ENCODE data around the gene PIP5K1C.
A peak's percentile ranks its signal among the peaks of the same experiment; 100 is the strongest.

The PIP5K1C gene

DNA sequence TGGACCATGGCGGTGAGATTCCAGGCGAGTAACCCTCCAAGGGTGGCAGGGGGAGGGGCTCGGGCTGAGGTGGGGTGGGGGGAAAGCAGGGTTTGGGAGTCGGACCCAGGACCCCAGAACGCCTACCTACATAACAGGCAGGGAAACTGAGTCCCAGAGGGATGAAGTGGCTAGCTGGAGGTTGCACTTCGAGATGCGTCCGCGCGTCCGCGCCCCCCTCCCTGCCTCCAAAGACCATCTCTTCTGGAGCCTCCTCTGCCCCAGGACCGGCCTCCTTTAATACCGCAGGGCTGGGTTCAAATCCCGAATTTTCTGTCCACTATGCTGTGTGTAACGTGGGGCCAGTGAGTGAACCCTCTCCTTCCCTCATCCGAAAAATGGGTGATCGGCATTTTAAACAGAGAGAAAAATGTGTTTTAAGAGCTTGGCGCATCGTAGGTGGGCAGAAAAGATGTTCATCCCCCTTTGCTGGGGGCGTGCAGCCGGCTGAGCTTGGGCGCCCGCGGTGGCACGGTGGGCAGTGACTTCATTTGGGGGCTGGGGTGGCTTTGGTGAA, 21.7 kb upstream of the PIP5K1C start:
- DNase-seq (ENCODE audit: low spot score): no peak

DNA sequence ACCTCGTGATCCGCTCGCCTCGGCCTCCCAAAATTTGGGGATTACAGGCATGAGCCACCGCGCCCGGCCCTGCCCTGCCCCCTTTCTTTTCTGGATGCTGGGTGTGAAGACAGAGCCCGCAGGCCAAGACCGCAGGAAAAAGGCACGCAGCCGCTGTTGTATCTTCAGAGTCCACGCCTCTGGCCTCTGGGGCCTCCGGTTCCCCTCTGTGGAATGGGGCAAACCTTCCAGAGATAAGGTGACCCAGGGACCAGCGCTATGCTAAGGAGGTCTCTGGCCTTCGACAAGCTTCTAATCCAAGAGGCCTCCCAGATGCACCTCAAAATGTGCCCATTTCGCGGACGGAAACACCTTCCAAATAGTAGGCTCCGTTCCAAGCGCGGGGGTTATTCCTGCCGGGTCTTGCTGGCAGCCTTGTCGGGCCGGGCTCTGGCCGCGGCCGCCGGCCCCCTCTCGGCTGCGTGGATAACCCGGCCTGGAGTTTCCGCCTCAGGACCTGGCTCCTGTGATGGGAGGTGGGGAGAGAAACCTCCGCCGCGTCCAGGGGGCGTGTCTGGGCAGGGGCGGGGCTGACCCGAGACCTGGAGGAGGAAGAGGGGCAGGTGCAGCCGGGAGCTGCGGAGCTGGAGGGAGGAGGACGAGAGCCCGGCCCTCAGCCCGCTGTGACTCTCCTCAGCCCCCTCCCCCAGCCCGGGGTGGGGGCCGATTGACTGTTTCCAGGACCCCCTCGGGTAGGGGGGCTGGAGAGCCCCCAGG, 21.0 kb upstream of the PIP5K1C start:
- DNase-seq (ENCODE audit: low spot score): peak; percentile 21

DNA sequence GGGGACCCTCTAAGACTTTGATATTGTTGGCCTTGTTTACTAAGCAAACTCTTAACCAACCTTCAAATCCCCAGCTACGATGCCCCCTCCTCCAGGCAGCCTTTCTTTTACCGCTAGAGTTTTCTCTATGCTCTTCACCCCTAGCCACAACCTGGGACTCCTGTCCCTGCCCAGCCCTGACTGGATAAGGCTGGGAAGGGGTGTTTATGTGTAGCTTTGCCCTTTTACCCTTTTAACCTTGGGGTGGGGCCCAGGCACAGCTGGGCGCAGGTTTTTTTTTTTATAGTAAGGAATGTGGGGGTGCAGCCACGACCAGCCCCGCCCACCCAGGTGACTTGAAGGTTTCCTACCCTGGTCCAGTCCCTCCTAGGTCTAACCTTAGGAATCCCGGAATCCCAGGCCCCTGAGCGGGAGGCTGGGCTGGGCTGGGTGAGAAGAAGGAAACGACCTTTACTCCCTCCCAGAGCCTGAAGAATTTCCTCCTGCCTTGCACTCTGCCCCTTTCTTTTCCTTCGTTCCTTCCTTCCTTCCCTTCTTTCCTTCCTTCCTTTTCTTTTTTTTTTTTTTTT, 20.2 kb upstream of the PIP5K1C start:
- DNase-seq (ENCODE audit: low spot score): no peak

DNA sequence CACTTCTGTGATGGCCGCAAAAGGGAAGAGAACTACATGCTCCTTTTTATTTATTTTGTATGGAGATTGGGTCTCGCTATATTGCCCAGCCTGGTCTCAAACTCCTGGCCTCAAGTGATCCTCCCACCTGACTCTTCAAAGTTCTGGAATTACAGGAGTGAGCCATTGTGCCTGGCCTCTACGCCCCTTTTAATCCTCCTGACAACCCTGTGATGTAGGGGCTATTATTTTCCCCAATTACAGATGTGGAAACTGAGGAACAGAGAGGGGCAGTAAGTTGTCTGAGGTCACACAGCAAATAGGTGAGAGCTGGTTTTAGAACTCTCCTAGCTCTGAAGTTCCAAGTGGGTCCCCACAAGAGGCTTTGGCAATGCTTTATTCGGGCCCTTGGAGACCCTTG, 19.6 kb upstream of the PIP5K1C start:
- no peak for DNase-seq (ENCODE audit: low spot score)

DNA sequence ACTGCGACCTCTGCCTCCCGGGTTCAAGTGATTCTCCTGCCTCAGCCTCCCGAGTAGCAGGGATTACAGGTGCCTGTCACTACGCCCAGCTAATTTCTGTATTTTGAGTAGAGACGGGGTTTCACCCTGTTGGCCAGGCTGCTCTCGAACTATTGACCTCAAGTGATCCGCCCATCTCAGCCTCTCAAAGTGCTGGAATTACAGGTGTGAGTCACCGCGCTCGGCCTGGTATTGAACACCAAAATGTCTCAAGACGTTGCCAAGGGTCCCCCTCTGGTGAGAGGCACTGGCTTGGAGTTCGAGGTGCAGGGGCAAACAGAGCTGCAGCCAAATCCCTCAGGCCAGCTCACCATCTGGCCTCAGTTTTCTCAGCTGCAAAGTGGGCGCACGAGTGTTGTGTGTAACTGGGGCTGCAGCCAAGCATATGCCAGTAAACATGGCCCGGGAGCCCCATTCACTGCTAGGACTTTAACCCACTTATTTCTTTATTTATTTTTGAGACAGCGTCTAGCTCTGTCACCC, 15.9 kb upstream of the PIP5K1C start:
- no peak for DNase-seq (ENCODE audit: low spot score)

DNA sequence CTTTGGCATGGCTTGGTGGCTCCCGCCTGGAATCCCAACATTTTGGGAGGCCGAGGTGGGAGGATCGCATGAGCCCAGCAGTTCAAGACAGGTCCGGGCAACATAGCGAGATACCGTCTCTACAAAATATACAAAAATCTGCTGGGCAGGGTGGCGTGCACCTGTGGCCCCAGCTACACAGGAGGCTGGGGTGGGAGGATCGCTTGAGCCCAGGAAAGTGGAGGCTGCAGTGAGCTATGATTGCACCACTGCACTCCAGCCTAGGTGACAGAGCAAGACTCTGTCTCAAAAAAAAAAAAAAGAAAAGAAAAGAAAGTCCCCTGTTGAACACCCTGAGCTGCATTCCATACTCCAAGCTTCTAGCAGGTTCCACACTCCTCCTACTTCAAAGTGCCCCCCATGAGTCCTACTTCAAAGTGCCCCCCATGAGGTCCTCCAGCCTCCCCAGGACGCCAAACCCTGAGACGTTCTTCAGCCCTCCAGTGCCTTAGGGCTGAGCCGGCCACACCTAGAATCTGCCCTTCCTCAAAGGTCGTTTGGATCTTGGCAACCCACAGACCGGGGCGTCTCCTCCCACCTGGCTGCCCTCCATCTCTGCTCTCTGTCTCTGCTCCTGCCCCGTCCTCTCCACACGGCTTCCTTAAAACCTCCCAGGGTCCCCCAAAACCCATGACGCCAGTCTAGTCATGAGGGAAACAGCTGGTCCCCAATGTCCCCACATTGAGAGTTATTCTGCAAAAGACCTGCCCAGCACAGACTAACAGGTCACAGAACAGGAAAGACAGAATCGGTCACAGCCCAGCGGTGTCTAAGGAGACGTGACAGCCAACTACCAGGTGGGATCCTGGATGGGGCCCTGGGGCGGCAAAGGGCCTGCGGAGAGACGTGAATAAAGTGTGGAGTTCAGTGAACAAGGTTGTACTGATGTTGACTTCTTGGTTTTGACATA, 12.7 kb upstream of the PIP5K1C start:
- DNase-seq (ENCODE audit: low spot score): no peak

DNA sequence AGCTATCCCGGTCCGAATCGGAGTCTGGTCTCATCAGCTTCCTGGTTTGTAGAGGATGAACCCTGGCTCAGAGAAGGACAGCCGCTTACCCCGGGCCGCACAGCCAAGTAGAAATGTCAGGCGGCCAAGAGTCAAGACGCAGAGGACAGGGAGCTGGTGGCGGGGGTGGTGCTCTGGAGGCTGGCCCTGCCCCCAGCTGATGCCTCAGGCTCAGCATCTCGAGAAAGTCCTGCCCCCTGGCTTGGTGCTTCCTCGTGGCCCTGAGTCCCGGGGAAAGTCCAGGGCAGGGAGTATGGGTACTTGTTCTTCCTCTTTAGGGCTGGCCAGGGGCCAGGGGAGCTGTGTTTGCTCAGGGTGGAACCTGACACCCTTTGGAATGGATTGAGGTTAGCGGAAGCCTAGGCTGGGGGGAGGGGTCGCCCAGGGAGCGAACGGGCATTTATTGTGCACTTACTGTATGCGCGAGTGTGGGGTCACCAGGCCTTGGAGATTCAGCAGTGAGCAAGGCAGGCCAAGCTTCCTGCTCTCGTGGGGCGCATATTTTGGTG, 10.1 kb upstream of the PIP5K1C start:
- no peak for DNase-seq (ENCODE audit: low spot score)

DNA sequence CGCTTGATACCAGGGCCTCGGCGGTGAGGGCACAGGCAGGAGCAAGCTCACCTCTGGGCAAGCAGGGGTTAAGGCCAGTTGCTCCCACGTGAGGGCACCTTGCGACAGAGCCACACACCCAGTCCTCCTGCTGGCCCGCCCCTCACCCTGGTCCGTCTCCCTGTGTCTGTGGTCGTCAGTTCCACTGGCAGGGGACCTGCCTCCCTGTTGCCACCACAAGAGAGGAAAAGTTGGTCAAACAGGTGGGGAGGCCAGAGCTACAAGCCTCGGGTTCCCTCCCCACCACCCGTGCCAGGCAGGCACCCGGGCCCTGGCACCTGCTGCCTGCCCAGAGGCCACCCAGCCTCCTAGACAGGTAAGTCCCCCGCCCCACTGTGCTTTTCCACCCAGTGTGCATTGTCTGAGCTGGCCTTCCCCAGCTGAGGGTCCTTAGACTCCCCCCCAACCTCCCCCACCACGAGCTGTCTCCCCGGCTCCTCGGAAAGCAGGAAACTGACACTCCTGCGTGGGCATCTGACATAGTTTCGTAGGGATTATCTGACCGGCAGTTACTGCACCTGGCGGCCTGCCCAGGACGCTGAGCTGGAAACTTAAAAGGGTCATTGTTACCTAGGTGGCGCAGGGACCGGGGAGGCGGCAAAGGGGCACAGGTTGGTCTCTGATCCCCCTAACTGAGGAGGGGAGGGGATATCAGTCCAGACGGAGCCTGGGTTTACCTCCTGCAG, 8.1 kb upstream of the PIP5K1C start, which contains the start of gene TJP3:
TJP3 (plus strand) TSS at position 178 of the 725 bp plus-strand sequence. CDS start 20,049 bp downstream, outside the sequence.
- DNase-seq (ENCODE audit: low spot score): no peak

DNA sequence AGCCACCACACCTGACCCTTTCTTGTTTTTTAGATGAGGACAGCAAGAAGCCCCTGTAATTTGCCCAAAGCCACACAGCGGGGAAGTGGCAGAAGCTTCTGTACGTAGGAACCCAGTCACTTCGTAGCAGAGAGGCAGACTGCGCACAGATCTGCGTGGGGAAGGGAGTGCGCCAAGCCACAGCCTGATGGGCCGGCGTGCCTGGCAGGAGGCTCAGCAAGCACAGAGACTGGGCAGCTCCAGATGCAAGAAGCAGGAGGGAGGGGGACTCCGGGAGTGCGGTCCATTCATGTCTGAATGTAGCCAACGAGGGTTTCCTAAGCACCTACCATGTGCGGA, 7.6 kb upstream of the PIP5K1C start:
- no peak for DNase-seq (ENCODE audit: low spot score)

DNA sequence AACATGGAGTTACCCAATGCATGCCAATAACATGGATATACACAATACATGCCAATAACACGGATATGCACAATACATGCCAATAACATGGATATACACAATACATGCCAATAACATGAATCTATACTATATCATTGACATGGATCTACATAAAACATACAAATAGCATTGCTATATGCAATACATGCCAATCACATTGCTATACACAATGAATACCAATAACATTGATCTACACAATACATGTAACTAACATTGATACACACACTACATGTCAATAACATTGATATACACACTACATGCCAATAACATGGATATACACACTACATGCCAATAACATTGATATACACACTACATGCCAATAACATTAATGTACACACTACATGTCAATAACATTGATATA, 932 bp upstream of the PIP5K1C start:
- DNase-seq (ENCODE audit: low spot score): no peak

DNA sequence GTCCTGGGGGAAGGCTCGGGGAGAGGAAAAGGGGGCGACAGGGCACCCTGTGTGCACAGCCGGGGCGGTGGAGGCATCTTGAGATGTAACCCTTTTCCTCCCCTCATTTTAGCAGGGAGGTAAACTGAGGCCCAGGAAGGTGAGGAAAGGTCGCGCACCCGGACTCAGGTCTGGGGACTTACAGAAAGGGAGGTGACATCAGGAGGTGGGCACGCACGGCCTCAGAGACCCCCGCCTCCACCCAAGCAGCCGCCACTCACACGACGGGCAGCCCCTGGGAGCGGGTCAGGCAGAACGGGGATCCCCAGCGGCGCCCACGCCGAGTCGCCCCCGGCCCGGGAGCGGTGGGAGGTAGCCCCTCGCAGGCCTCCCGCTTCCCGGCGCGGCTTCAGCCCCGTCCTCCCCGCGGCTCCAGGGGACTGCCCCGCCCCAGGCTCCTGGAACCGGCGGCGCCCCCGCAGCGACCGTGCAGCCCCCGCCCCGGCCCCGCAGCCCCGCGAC, 477 bp downstream of the PIP5K1C start:
- DNase-seq (ENCODE audit: low spot score): no peak

DNA sequence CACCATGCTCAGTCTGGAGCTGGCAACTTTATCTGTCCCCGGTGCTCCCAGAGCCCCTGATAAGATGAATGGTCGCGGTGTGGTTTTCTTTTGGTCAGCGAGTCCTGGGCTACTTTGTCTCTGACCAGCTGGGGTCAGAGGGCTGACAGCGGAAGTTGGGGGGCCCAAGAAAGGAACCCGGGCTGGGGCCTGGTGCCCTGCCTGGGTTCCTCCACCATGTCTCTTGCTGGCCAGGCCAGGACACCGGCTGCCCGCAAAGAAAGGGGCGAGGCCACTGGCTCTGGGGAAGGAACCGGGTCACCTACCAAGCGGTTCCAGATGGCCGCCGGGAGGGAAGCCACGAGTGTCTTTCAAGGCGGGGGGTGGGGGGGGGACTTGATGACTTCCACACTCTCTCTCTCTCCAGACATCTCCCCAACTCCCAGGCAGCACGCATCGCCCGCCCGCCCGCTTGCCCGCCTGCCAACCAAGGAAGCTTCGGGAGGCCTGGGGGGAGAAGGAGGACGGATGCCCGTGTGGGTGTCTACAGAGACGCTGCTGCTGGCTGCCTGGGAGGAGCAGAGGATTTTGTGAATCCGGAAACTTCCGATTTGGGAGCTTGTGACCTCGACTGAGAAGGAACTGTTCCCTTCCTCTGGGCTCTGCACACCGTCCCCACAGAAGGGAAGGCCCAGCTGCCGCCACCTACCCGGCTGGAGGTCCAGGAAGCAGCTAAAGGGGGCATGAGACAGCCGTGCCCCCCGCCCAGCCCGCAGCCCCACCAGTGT, 1.1 kb downstream of the PIP5K1C start:
- DNase-seq (ENCODE audit: low spot score): no peak

DNA sequence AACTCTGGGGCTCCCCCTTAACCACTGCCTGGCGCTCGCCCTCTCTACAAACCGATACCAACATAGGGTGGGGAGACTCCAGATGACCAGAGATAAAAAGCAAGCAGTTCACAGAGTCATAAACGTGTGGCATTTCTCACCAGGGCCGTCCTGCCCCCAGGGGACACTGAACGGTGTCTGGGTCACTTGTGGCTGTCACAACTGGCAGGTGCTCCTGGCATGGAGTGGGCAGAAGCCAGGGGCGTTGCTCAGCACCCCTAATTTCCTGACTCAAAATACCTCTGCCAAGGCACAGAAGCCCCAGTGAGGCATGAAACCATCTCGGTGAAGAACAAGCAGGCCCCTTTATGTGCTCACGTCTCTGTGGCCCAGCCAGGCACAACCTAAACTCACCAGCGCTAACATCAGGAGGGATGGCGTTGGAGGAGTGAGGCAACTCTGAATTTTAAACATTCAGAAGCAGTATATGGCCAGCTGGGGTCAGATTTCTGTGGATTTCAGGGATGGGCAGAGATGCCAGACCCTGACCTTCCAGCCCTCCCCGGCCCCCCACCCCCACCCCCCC, 1.8 kb downstream of the PIP5K1C start:
- no peak for DNase-seq (ENCODE audit: low spot score)

DNA sequence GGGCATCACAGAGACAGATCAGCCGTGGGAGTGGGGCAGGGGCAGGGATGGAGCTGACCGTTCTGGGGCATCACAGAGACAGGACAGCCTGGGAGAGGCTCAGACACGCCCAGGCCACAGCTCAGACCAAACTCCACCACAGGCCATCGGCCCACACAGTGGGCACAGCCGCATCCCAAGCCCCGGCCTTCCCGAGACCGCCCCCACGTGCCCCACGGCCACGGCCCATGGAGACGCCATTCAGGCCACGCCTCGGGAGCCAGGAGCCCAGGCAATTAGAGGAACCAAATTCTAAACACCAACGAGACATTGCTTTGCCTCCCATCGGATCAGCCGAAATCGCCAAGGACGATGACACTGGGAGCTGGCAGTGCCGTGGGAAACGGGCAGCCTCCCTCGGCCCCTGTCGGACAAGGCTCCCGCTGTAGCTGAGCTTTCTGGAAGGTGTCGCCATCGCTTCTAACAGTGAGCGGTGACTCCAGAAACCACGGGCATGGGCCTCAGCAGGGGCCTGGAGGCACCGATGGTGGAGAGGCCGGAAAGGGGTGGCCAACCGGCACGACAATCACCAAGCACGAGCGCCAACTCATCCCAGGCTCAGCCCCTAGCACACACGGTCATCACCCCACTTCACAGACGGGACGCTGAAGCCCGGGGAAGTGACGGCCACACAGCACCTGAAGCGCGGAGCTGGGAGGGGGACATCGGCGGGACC, 2.4 kb downstream of the PIP5K1C start:
- DNase-seq (ENCODE audit: low spot score): no peak

DNA sequence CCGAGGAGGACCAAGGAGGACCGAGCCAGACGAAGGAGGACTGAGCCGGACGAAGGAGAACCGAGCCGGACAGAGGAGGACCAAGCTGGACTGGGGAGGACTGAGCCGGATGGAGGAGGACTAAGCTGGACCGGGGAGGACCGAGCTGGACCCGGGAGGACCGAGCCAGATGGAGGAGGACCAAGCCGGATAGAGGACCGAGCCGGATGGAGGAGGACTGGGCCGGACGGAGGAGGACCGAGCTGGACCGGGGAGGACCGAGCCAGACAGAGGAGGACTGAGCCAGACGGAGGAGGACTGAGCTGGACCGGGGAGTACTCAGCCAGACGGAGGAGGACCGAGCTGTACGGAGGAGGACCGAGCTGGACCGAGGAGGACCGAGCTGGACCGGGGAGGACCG, 3.2 kb downstream of the PIP5K1C start:
- no peak for DNase-seq (ENCODE audit: low spot score)

DNA sequence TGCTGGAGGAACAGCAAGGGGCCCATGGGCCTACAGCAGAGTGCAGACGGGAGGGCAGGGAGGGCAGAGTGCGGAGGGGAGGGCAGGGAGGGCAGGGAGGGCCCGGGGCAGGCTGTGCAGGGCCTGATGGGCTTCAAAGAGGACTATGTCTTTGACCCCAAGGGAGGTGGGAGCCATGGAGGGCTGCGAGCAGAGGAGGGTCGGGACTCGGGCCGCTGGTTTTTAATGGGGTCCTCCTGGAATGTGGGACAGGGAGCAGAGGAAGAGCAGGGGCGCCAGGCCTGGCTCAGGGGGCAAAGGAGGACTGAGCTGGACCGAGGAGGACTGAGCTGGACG, 3.6 kb downstream of the PIP5K1C start:
- DNase-seq (ENCODE audit: low spot score): no peak

DNA sequence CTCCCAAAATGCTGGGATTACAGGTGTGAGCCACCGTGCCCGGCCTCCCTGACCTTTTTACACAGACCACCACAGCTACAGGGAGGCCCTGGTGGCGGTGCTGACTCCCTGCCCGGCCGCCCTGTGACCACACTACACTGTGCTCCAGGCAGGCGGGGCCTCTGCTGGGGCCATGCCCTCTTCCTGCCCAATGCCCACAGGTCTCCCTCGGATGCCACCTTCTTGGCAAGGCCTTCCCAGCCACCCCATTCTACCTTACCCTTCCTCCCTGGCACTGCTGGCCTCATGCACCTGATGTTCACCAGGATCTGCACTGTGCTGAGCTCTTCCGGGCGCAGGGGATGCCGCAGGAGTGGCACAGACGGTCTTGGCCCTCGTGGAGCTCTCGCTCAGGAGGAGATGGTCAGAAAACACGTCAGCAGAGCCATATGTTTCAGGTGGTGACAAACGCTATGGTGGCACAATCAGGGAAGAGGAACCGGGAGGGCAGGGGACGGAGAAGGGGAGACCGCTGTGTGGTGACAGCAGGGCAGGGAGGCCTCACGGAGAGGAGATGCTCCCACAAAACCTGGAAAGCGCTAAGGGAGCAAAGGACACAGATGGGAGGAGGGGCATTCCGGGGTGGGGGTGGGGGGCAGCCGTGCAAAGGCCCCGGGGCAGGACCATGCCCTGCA, 4.1 kb downstream of the PIP5K1C start:
- DNase-seq (ENCODE audit: low spot score): no peak

DNA sequence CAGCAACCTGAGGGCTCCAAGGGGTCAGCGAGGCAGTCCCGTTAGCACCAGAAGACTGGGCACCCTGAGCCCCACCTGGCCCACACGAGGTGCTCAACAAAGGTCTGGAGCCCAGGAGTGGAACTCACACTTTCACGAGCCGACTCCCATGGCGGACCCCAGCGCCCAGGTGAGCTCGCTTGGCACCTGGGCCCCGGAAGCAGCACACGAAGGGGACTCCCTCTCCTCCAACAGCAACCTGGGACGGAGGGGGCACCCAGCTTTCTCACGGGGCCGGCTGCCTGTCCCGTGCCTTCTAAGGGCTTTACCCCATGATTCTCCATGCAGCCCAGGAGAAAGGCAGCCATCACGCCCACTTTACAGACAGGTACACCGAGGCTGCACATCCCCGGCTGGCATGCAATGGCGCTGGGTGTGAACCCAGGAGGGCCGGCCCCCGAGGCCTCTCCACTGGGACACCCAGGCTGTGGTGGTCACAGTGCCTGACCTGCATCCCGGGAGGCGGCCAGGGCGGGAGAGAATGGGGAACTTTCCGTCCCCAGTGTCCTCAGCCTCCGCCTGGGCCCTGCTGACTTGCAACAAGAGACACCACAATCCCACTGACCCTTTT, 5.0 kb downstream of the PIP5K1C start:
- DNase-seq (ENCODE audit: low spot score): no peak

All from hematopoietic multipotent progenitor cell treated with erythropoietin and hydrocortisone succinate and interleukin-3 and kit ligand, for 15 days (in vitro differentiated cells).